RWPE2 (cell line): ENCODE results near the gene TKTL1.
"Not testable (repeated sequence)": the region's sequence is repeated elsewhere in the genome, so short reads cannot be mapped to it uniquely, and the experiment has no call there.

ENCODE experiments used
- ATAC-seq: fragments of 200-7000 bp; cut with Tn5 transposase; 3 replicates; pipeline ENCODE4 v1.9.1; 2021; ENCODE audit warnings: low read depth
- DNase-seq: peaks from one replicate; pipeline ENCODE4 v3.0.0-alpha.2; 2020; ENCODE audit warnings: low spot score
- H3K27ac ChIP-seq: fragments of 450-650 bp; 2 replicates; pipeline ENCODE4 v1.5.1; 2017; ENCODE audit warnings: mild to moderate bottlenecking; ENCODE audit not compliant: poor library complexity, severe bottlenecking
- H3K27me3 ChIP-seq: fragments of 250-450 bp; sonication (Bioruptor Pico); 2 replicates; pipeline ENCODE4 v1.5.1; 2021; ENCODE audit warnings: mild to moderate bottlenecking, moderate library complexity; ENCODE audit not compliant: insufficient read depth, poor library complexity, severe bottlenecking
- H3K36me3 ChIP-seq: fragments of 250-450 bp; sonication (Bioruptor Pico); 2 replicates; pipeline ENCODE4 v1.5.1; 2020; ENCODE audit warnings: low read depth, mild to moderate bottlenecking, moderate library complexity
- H3K4me1 ChIP-seq: fragments of 250-450 bp; sonication (Bioruptor Pico); 2 replicates; pipeline ENCODE4 v1.5.1; 2021; ENCODE audit warnings: mild to moderate bottlenecking, moderate library complexity; ENCODE audit not compliant: insufficient read depth, poor library complexity, severe bottlenecking
- H3K4me3 ChIP-seq: fragments of 250-450 bp; sonication (Bioruptor Pico); 2 replicates; pipeline ENCODE4 v1.5.1; 2021; ENCODE audit warnings: mild to moderate bottlenecking, moderate library complexity; ENCODE audit not compliant: severe bottlenecking
- H3K9me3 ChIP-seq: fragments of 250-450 bp; sonication (Bioruptor Pico); 2 replicates; pipeline ENCODE4 v1.5.1; 2021; ENCODE audit warnings: mild to moderate bottlenecking, moderate library complexity; ENCODE audit not compliant: severe bottlenecking
- CTCF ChIP-seq: fragments of 450-650 bp; IDR thresholded peaks from one replicate; pipeline ENCODE4 v1.5.1; 2017; ENCODE audit warnings: mild to moderate bottlenecking, moderate library complexity; ENCODE audit not compliant: poor library complexity, severe bottlenecking

Gene TKTL1

DNA sequence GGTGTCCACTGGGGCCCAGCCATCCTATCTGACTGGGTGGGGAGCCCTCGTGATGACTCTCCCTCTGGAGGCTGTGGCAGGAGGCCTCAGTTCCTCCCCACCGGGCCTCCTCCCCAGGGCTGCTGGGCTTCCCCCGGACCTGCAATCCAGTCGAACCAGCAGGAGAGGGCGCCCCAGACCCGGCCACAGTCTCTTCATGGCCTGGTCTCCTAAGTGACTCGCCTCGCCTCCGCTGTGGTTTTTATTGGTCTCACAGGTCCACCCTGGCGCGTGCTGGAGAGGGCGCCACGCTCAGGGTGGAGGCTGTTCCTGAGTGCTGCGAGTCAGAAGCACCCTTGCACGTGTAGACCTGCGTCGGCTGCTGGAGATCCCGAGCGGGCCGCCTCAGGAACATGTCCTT is 48.0 kb downstream of the TKTL1 start:
- not testable (repeated sequence) for DNase-seq, H3K27me3 ChIP-seq, H3K9me3 ChIP-seq, H3K4me3 ChIP-seq, H3K36me3 ChIP-seq, H3K4me1 ChIP-seq, H3K27ac ChIP-seq
- ATAC-seq = 0 out of 3 replicates have a peak, but pooled peaks have one; percentile 0

DNA sequence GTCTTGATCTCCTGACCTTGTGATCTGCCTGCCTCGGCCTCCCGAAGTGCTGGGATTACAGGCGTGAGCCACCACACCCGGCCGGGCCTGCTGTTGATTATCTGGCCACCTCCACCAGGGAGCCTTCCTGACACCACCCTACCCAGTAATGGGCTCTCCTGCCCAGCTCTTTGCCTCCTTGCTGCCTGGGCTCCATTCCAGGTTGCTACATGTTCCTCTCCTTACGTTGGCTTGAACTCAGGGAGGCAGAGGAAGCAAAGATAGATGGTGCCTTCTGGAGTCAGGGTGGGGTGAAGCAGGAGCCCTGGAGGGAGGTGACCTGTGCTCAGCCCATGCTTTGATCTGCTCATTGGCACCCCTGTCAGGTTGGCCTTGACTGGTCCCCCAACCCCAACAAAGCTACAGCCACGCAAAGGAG is 52.5 kb downstream of the TKTL1 start:
- peaks cover 50% of the 10 kb centered on the region for H3K36me3 ChIP-seq
- no peaks in the 10 kb centered on the region for H3K9me3 ChIP-seq
- H3K4me3 ChIP-seq = no peak overlapping the region
- peak; percentile 2; the same call in 2 of the 3 replicates for ATAC-seq
- no peaks in the 10 kb centered on the region for H3K27me3 ChIP-seq
- no peak for TF ChIP-seq CTCF
- H3K4me1 ChIP-seq = no peaks in the 10 kb centered on the region
- H3K27ac ChIP-seq = no peak overlapping the region
- DNase-seq = peak; percentile 27

DNA sequence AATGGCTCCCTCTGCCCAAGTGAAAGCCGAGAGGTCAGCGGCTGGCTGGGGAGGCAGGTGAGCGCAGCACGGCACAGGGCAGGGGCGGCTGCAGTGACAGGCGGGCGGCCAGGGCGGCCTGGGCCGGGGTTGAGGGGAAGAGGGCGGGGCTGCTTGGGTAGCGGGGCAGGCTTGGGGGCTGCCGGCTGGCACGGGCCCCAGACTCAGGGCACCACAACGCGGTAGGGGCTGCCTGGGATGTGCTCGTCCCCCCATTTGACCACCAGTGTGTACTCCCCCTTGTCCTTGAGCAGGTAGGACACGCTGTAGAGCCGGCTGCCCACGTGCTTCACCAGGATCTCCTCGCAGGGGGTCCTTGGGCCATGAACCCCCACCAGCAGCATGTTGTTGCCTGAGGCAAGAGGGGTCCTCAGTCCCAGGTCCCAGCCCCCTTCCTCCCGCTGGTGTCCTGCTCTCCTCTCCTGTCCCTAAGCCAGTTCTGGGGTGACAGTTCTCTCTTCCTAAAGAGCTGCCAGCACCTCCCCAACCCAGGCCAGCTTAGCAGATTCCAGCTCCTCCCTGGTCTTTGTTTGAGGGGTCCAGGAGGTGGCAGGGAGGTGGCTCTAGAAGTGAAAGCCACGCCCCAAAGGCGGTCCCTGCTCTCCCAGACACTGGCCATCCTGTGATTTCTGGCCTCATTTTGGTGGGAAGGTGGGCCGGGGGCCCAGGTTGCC is 53.2 kb downstream of the TKTL1 start:
- peak; percentile 23 for DNase-seq
- ATAC-seq = no peak
- no peaks in the 10 kb centered on the region for H3K4me1 ChIP-seq
- H3K4me3 ChIP-seq = no peak overlapping the region
- no peak for TF ChIP-seq CTCF
- no peaks in the 10 kb centered on the region for H3K27me3 ChIP-seq
- H3K27ac ChIP-seq = no peak overlapping the region
- peaks cover 57% of the 10 kb centered on the region for H3K36me3 ChIP-seq
- no peaks in the 10 kb centered on the region for H3K9me3 ChIP-seq

- Histone ChIP-seq H3K4me1 (no peaks in the 10 kb centered on the region), H3K27ac (no peak overlapping the region), H3K4me3 (no peak overlapping the region), H3K9me3 (no peaks in the 10 kb centered on the region), H3K36me3 (peaks cover 63% of the 10 kb centered on the region), H3K27me3 (no peaks in the 10 kb centered on the region)
- ATAC-seq (no peak), DNase-seq (peak; percentile 43)
- no peak for TF ChIP-seq CTCF
Measured at GRCh38 chrX:154349359-154349935, 53.9 kb downstream of the TKTL1 start.

GRCh38 chrX:154349979-154350378 is 54.4 kb downstream of the TKTL1 start:
- H3K36me3 ChIP-seq = peaks cover 67% of the 10 kb centered on the region
- ATAC-seq = no peak
- no peaks in the 10 kb centered on the region for H3K9me3 ChIP-seq
- no peaks in the 10 kb centered on the region for H3K27me3 ChIP-seq
- TF ChIP-seq CTCF = no peak
- H3K4me3 ChIP-seq = no peak overlapping the region
- H3K27ac ChIP-seq = no peak overlapping the region
- DNase-seq = no peak
- no peaks in the 10 kb centered on the region for H3K4me1 ChIP-seq
